Endothelial cell of umbilical vein (primary cell): ENCODE results near the gene CSMD2. TPM values are rescaled to one million over a fixed set of nuclear protein-coding genes. Genes with fewer than 3 reads are reported as not detected.

Source experiments
- BruUV-seq: library from RNA; stranded (reverse); fragments of 400-500 nt; replicated peaks from 2 replicates; lab custom pipeline; 2021; lab: Mats Ljungman, UMichigan
- CTCF ChIA-PET: fragments of 300-600, 350-600 bp; sonication (Branson Sonifier 250); formaldehyde crosslinking; loops from one replicate; lab custom pipeline; 2021; ENCODE audit warnings: antibody characterized with exemption, inconsistent platforms; lab: Charles Lee
- POLR2A ChIA-PET: fragments of 300-600, 350-600 bp; sonication (Branson Sonifier 250); formaldehyde crosslinking; loops from one replicate; lab custom pipeline; 2021; ENCODE audit warnings: antibody characterized with exemption, inconsistent platforms; lab: Charles Lee
- DNase-seq: peaks from one replicate; pipeline ENCODE4 v3.0.0-alpha.2; 2011; ENCODE audit warnings: low read depth, low spot score
- FAIRE-seq: peaks from 2 replicates; lab custom pipeline; 2011; peaks lifted over from hg19 to GRCh38; lab: Jason Lieb, UNC
- H2AFZ ChIP-seq: 2 replicates; pipeline ENCODE4 v1.6.0; 2012; ENCODE audit warnings: low read depth, low read length, control low read depth, inconsistent platforms
- H3K27ac ChIP-seq: 2 replicates; pipeline ENCODE4 v1.5.1; 2011; ENCODE audit warnings: low read depth, mild to moderate bottlenecking, control low read depth, low read length, moderate library complexity; ENCODE audit not compliant: insufficient read depth
- H3K27me3 ChIP-seq, 2 experiments: 2 replicates each; pipeline versions ENCODE4 v1.6.0 to v1.6.1; 2011; ENCODE audit warnings: low read length in 2 of 2, mixed read lengths in 1 of 2; ENCODE audit not compliant: control insufficient read depth in 2 of 2, insufficient read depth in 2 of 2
- H3K36me3 ChIP-seq, 2 experiments: 2 replicates in 1 of 2; 3 replicates in 1 of 2; pipeline ENCODE4 v1.5.1; 2011; ENCODE audit warnings: low read length in 2 of 2, mild to moderate bottlenecking in 1 of 2, moderate library complexity in 1 of 2; ENCODE audit not compliant: control insufficient read depth in 2 of 2, insufficient read depth in 2 of 2; ENCODE audit errors: extremely low read depth in 1 of 2
- H3K4me1 ChIP-seq: 3 replicates; pipeline ENCODE4 v1.5.1; 2011; ENCODE audit warnings: mild to moderate bottlenecking, low read length; ENCODE audit not compliant: control insufficient read depth, insufficient read depth; ENCODE audit errors: extremely low read depth
- H3K4me2 ChIP-seq: 2 replicates; pipeline ENCODE4 v1.6.1; 2011; ENCODE audit warnings: low read length, control low read depth, mixed read lengths; ENCODE audit not compliant: insufficient read depth
- H3K4me3 ChIP-seq, 3 experiments: fragments of 200-600 bp in 1 of 3; sonication (generic), shearing (Covaris generic) in 1 of 3; replicated peaks in 1 of 3; 2 replicates each; pipeline ENCODE4 v1.5.1; 2011 to 2016; ENCODE audit warnings: control low read depth in 3 of 3, low read length in 3 of 3, mild to moderate bottlenecking in 2 of 3, inconsistent platforms in 1 of 3, low read depth in 1 of 3, moderate library complexity in 1 of 3; ENCODE audit not compliant: insufficient read depth in 1 of 3
- H3K79me2 ChIP-seq: 2 replicates; pipeline ENCODE4 v1.6.0; 2012; ENCODE audit warnings: low read length, inconsistent platforms; ENCODE audit not compliant: control insufficient read depth, insufficient read depth
- H3K9ac ChIP-seq: replicated peaks from 2 replicates; pipeline ENCODE3; 2011; ENCODE audit warnings: low read length, control low read depth; ENCODE audit not compliant: insufficient read depth; ENCODE audit errors: extremely low read depth
- H3K9me1 ChIP-seq: replicated peaks from 3 replicates; pipeline ENCODE4 v1.6.0; 2011; ENCODE audit warnings: mild to moderate bottlenecking, low read length; ENCODE audit not compliant: control insufficient read depth, insufficient read depth; ENCODE audit errors: extremely low read depth
- H3K9me3 ChIP-seq: replicated peaks from 2 replicates; pipeline ENCODE4 v1.5.1; 2012; ENCODE audit warnings: low read length, inconsistent platforms; ENCODE audit not compliant: control insufficient read depth, insufficient read depth
- H4K20me1 ChIP-seq: replicated peaks from 2 replicates; pipeline ENCODE3; 2011; ENCODE audit warnings: mild to moderate bottlenecking, low read length; ENCODE audit not compliant: control insufficient read depth, insufficient read depth; ENCODE audit errors: extremely low read depth
- EZH2 ChIP-seq: IDR thresholded peaks from 2 replicates; pipeline ENCODE4 v1.6.1; 2012; ENCODE audit warnings: borderline replicate concordance, low read depth, mild to moderate bottlenecking, moderate library complexity, low read length, inconsistent platforms; ENCODE audit not compliant: severe bottlenecking
- FOS ChIP-seq: IDR thresholded peaks from 2 replicates; pipeline ENCODE4 v1.6.1; 2011; ENCODE audit warnings: mild to moderate bottlenecking, low read length, moderate library complexity, borderline replicate concordance; ENCODE audit not compliant: insufficient read depth
- GATA2 ChIP-seq: IDR thresholded peaks from 2 replicates; pipeline ENCODE4 v1.7.0; 2011; ENCODE audit warnings: low read depth, mild to moderate bottlenecking, moderate library complexity, mixed read lengths, low read length; ENCODE audit not compliant: insufficient read length, insufficient read depth
- JUN ChIP-seq: IDR thresholded peaks from 2 replicates; pipeline ENCODE4 v1.6.1; 2011; ENCODE audit warnings: borderline replicate concordance, low read depth; ENCODE audit not compliant: insufficient read length, insufficient read depth
- MYC ChIP-seq: IDR thresholded peaks from one replicate; pipeline ENCODE4 v1.6.1; 2011; ENCODE audit warnings: mild to moderate bottlenecking, low read depth, low read length
- POLR2A ChIP-seq: IDR thresholded peaks from 2 replicates; pipeline ENCODE4 v1.6.1; 2012; ENCODE audit warnings: low read depth, mild to moderate bottlenecking, control low read depth, low read length
- POLR2AphosphoS5 ChIP-seq: IDR thresholded peaks from 2 replicates; pipeline ENCODE4 v1.6.1; 2012; ENCODE audit warnings: low read depth, mild to moderate bottlenecking, control low read depth, low read length, moderate library complexity; ENCODE audit not compliant: insufficient read depth
- dilution Hi-C: fragments of 300-500 bp; cut with MboI; formaldehyde crosslinking; loops from one replicate; pipeline ENCODE4 v1.15.0; 2019; ENCODE audit warnings: low sequenced_read_pairs; ENCODE audit not compliant: extremely low pct_ligation_motif_present
- intact Hi-C: fragments of 100-400 bp; cut with micrococcal nuclease; formaldehyde crosslinking; loops from one replicate; pipeline ENCODE4 v1.10.0; 2022
- polyA plus RNA-seq, 4 experiments: library from polyadenylated mRNA; depleted of rRNA in 3 of 4; stranded (reverse) in 3 of 4; unstranded in 1 of 4; fragments of >200 nt; gene quantifications; 2 replicates each; pipeline versions ENCODE4 v1.2.1 to v1.2.3, GENCODE V29; 2011 to 2012; ENCODE audit warnings: missing spikeins in 1 of 4
- total RNA-seq: library from RNA; stranded (reverse); gene quantifications from 2 replicates; pipeline ENCODE4 v1.2.3, GENCODE V29; 2021
- TF ChIP-seq, protein P1 (sequence below): IDR thresholded peaks from 2 replicates; pipeline ENCODE4 v1.6.1; 2011; ENCODE audit not compliant: insufficient read depth, insufficient read length
- TF ChIP-seq, protein P2 (sequence below), 2 donors: IDR thresholded peaks; 1 replicate in 1 of 2; 2 replicates in 1 of 2; pipeline ENCODE4 v1.5.1; 2011; ENCODE audit warnings: low read length in 2 of 2, mild to moderate bottlenecking in 2 of 2, moderate library complexity in 2 of 2, control low read depth in 1 of 2, inconsistent platforms in 1 of 2, low read depth in 1 of 2; ENCODE audit not compliant: insufficient read depth in 1 of 2; ENCODE audit errors: extremely low read depth in 1 of 2

CSMD2 gene
- total and polyA plus RNA-seq, 2 donors (not counting 3 experiments of a cell fraction or from before 2014, with no cell fraction given): under 0.01 TPM; not detected in 1

DNA sequence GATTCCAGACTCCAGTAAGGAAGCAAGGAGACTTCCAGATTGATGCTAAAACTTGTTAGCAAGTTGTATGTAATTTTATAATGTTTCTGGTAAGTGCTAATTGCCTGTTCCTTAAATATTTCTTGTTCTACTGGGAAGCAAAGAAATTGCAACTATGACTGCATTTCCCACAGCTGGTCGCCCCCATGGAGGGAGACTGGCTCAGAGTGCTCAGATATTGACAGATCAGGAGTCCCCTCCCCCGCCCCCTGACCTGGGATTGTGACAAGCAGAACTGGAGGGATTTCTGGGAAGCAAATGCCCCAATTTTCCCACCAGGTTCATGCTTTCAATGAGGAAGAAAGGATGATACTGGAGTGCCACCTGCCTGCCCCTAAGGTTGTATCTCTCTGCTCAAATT lies 383.4 kb downstream of the CSMD2 start:
- TF ChIP-seq FOS (no peak), EZH2 (no peak), JUN (no peak), GATA2 (no peak), MYC (no peak), POLR2A (no peak), POLR2AphosphoS5 (no peak)
- TF ChIP-seq, protein P1, sequence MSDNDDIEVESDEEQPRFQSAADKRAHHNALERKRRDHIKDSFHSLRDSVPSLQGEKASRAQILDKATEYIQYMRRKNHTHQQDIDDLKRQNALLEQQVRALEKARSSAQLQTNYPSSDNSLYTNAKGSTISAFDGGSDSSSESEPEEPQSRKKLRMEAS: no peak
- TF ChIP-seq, protein P2, sequence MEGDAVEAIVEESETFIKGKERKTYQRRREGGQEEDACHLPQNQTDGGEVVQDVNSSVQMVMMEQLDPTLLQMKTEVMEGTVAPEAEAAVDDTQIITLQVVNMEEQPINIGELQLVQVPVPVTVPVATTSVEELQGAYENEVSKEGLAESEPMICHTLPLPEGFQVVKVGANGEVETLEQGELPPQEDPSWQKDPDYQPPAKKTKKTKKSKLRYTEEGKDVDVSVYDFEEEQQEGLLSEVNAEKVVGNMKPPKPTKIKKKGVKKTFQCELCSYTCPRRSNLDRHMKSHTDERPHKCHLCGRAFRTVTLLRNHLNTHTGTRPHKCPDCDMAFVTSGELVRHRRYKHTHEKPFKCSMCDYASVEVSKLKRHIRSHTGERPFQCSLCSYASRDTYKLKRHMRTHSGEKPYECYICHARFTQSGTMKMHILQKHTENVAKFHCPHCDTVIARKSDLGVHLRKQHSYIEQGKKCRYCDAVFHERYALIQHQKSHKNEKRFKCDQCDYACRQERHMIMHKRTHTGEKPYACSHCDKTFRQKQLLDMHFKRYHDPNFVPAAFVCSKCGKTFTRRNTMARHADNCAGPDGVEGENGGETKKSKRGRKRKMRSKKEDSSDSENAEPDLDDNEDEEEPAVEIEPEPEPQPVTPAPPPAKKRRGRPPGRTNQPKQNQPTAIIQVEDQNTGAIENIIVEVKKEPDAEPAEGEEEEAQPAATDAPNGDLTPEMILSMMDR (IDR thresholded peaks at IDR 0.05; ENCODE audit: extremely low read depth in 1 of 2, insufficient read depth in 1 of 2, low read depth in 1 of 2, low read length in 2 of 2): no peak
- H3K4me2 ChIP-seq: no peak overlapping the region
- H4K20me1 ChIP-seq: no peaks in the 10 kb centered on the region
- H3K9me1 ChIP-seq: no peaks in the 10 kb centered on the region
- POLR2A ChIA-PET: no interaction called here
- FAIRE-seq (no peak), DNase-seq (no peak)
- H3K27ac ChIP-seq: no peak overlapping the region
- no peak overlapping the region for H2AFZ ChIP-seq
- H3K27me3 ChIP-seq: no peaks in the 10 kb centered on the region
- H3K36me3 ChIP-seq: no peaks in the 10 kb centered on the region
- dilution Hi-C loops (no loop called here), intact Hi-C loops (no loop called here)
- no peak overlapping the region for H3K9ac ChIP-seq
- no peaks in the 10 kb centered on the region for H3K9me3 ChIP-seq
- no peak overlapping the region for H3K4me3 ChIP-seq
- H3K79me2 ChIP-seq: no peaks in the 10 kb centered on the region
- CTCF ChIA-PET: no interaction called here
- no peaks in the 10 kb centered on the region for H3K4me1 ChIP-seq
- BruUV-seq: no TSS peak
